ENCODE results near the gene ZNF536. TPM values are rescaled to one million over a fixed set of nuclear protein-coding genes. Genes with fewer than 3 reads are reported as not detected.
A peak's percentile ranks its signal among the peaks of the same experiment; 100 is the strongest.
"Not testable (repeated sequence)": the region's sequence is repeated elsewhere in the genome, so short reads cannot be mapped to it uniquely, and the experiment has no call there.

Gene ZNF536
- total RNA-seq, 1 experiment from 2014 or later: 15.2 TPM

- H3K9me3 ChIP-seq (replicated peaks): no peaks in the 10 kb centered on the region
- no peak for DNase-seq
Measured at GRCh38 chr19:30385666-30386065, 13.5 kb downstream of the ZNF536 start.

GRCh38 chr19:30386551-30387143, 14.5 kb downstream of the ZNF536 start:
- peaks cover 19% of the 10 kb centered on the region for H3K4me1 ChIP-seq
- H3K9me3 ChIP-seq (replicated peaks): no peaks in the 10 kb centered on the region
- H3K27me3 ChIP-seq: no peaks in the 10 kb centered on the region
- no peaks in the 10 kb centered on the region for H3K36me3 ChIP-seq
- DNase-seq: no peak
- H3K4me3 ChIP-seq: no peak overlapping the region
- no peak overlapping the region for H3K27ac ChIP-seq

More at GRCh38 chr19:30385666-30386065, 13.5 kb downstream of the ZNF536 start:
- Histone ChIP-seq H3K36me3 (no peaks in the 10 kb centered on the region), H3K27me3 (no peaks in the 10 kb centered on the region), H3K27ac (no peak overlapping the region), H3K4me3 (no peak overlapping the region), H3K4me1 (peaks cover 9% of the 10 kb centered on the region)

GRCh38 chr19:30387311-30388115, 15.3 kb downstream of the ZNF536 start:
- Histone ChIP-seq H3K9me3 (replicated peaks) (no peaks in the 10 kb centered on the region), H3K4me3 (no peak overlapping the region), H3K4me1 (peaks cover 25% of the 10 kb centered on the region), H3K27me3 (no peaks in the 10 kb centered on the region), H3K27ac (no peak overlapping the region), H3K36me3 (no peaks in the 10 kb centered on the region)
- DNase-seq: no peak

GRCh38 chr19:30388327-30388726, 16.1 kb downstream of the ZNF536 start:
- DNase-seq: no peak
- Histone ChIP-seq H3K4me3 (no peak overlapping the region), H3K4me1 (peaks cover 33% of the 10 kb centered on the region), H3K27me3 (no peaks in the 10 kb centered on the region), H3K9me3 (replicated peaks) (no peaks in the 10 kb centered on the region), H3K36me3 (no peaks in the 10 kb centered on the region), H3K27ac (no peak overlapping the region)

GRCh38 chr19:30388819-30389218, 16.6 kb downstream of the ZNF536 start:
- no peaks in the 10 kb centered on the region for H3K36me3 ChIP-seq
- no peaks in the 10 kb centered on the region for H3K9me3 ChIP-seq (replicated peaks)
- DNase-seq: no peak
- peaks cover 34% of the 10 kb centered on the region for H3K4me1 ChIP-seq
- H3K27ac ChIP-seq: no peak overlapping the region
- no peaks in the 10 kb centered on the region for H3K27me3 ChIP-seq
- no peak overlapping the region for H3K4me3 ChIP-seq

GRCh38 chr19:30390356-30390988, 18.3 kb downstream of the ZNF536 start:
- Histone ChIP-seq H3K36me3 (no peaks in the 10 kb centered on the region), H3K27me3 (no peaks in the 10 kb centered on the region), H3K9me3 (replicated peaks) (no peaks in the 10 kb centered on the region), H3K4me1 (peaks cover 34% of the 10 kb centered on the region), H3K27ac (no peak overlapping the region), H3K4me3 (no peak overlapping the region)
- peak; percentile 55 to 78 for DNase-seq

- H3K36me3 ChIP-seq: no peaks in the 10 kb centered on the region
- no peak overlapping the region for H3K4me3 ChIP-seq
- no peaks in the 10 kb centered on the region for H3K9me3 ChIP-seq (replicated peaks)
- H3K27me3 ChIP-seq: no peaks in the 10 kb centered on the region
- no peak overlapping the region for H3K27ac ChIP-seq
- no peak for DNase-seq
- peaks cover 34% of the 10 kb centered on the region for H3K4me1 ChIP-seq
Measured at GRCh38 chr19:30391052-30391451, 18.9 kb downstream of the ZNF536 start.

GRCh38 chr19:30391554-30392551, 19.7 kb downstream of the ZNF536 start:
- peak; percentile 98 to 99 for DNase-seq
- H3K27ac ChIP-seq: peak overlapping the region; percentile 13; the same call in 1 of the 2 replicates
- H3K27me3 ChIP-seq: no peaks in the 10 kb centered on the region
- peaks cover 34% of the 10 kb centered on the region for H3K4me1 ChIP-seq
- no peaks in the 10 kb centered on the region for H3K36me3 ChIP-seq
- no peaks in the 10 kb centered on the region for H3K9me3 ChIP-seq (replicated peaks)
- peak overlapping the region; percentile 0; the same call in 1 of the 2 replicates for H3K4me3 ChIP-seq

GRCh38 chr19:30393046-30393445, 20.9 kb downstream of the ZNF536 start:
- H3K4me1 ChIP-seq: peaks cover 34% of the 10 kb centered on the region
- no peak overlapping the region for H3K4me3 ChIP-seq
- DNase-seq: no peak
- H3K9me3 ChIP-seq (replicated peaks): no peaks in the 10 kb centered on the region
- H3K36me3 ChIP-seq: no peaks in the 10 kb centered on the region
- no peaks in the 10 kb centered on the region for H3K27me3 ChIP-seq
- H3K27ac ChIP-seq: no peak overlapping the region

- no peak overlapping the region for H3K27ac ChIP-seq
- H3K4me3 ChIP-seq: no peak overlapping the region
- peaks cover 34% of the 10 kb centered on the region for H3K4me1 ChIP-seq
- H3K9me3 ChIP-seq (replicated peaks): no peaks in the 10 kb centered on the region
- H3K36me3 ChIP-seq: no peaks in the 10 kb centered on the region
- H3K27me3 ChIP-seq: no peaks in the 10 kb centered on the region
- no peak for DNase-seq
Measured at GRCh38 chr19:30393729-30394480, 21.7 kb downstream of the ZNF536 start.

GRCh38 chr19:30394481-30395151, 22.4 kb downstream of the ZNF536 start:
- Histone ChIP-seq H3K9me3 (replicated peaks) (no peaks in the 10 kb centered on the region), H3K36me3 (no peaks in the 10 kb centered on the region), H3K4me1 (peaks cover 34% of the 10 kb centered on the region), H3K27ac (no peak overlapping the region), H3K4me3 (no peak overlapping the region), H3K27me3 (no peaks in the 10 kb centered on the region)
- DNase-seq: no peak

- Histone ChIP-seq H3K27me3 (no peaks in the 10 kb centered on the region), H3K36me3 (no peaks in the 10 kb centered on the region), H3K27ac (no peak overlapping the region), H3K4me1 (peaks cover 29% of the 10 kb centered on the region), H3K9me3 (replicated peaks) (no peaks in the 10 kb centered on the region), H3K4me3 (no peak overlapping the region)
- no peak for DNase-seq
Measured at GRCh38 chr19:30395283-30395682, 23.1 kb downstream of the ZNF536 start.

GRCh38 chr19:30398539-30398938, 26.4 kb downstream of the ZNF536 start:
- peaks cover 14% of the 10 kb centered on the region for H3K4me1 ChIP-seq
- H3K27ac ChIP-seq; H3K27me3 ChIP-seq; H3K36me3 ChIP-seq; H3K4me3 ChIP-seq; H3K9me3 ChIP-seq (replicated peaks); DNase-seq: not testable (repeated sequence)

Measured in SJCRH30 (cell line).